Stimulated activated CD8-positive, alpha-beta memory T cell treated with anti-CD3 and anti-CD28 coated beads, Interleukin-12 subunit alpha, Interleukin-12 subunit beta, amount 100 ng/mL, for 4 hours (primary cell): ENCODE results near the gene SHROOM2.

Source experiments
- DNase-seq: peaks from one replicate; pipeline ENCODE4 v3.0.0-alpha.2; 2020; ENCODE audit warnings: low read depth

Gene SHROOM2

GRCh38 chrX:9942086-9942485 lies 155.9 kb downstream of the SHROOM2 start:
- peak; percentile 14 for DNase-seq

- no peak for DNase-seq
These were observed 157.2 kb downstream of the SHROOM2 start for GRCh38 chrX:9943420-9943819.

- no peak for DNase-seq
These were observed 161.0 kb downstream of the SHROOM2 start for GRCh38 chrX:9947131-9947794.

- DNase-seq = no peak
These were observed 162.2 kb downstream of the SHROOM2 start for GRCh38 chrX:9948406-9948805.

- no peak for DNase-seq
These were observed 166.1 kb downstream of the SHROOM2 start for GRCh38 chrX:9952300-9952699.

GRCh38 chrX:9953396-9953795 lies 167.2 kb downstream of the SHROOM2 start:
- DNase-seq = no peak

- no peak for DNase-seq
These were observed 169.3 kb downstream of the SHROOM2 start for GRCh38 chrX:9955506-9955905.

- DNase-seq = no peak
These were observed 171.5 kb downstream of the SHROOM2 start for GRCh38 chrX:9957743-9958142.

- DNase-seq = no peak
These were observed 172.0 kb downstream of the SHROOM2 start for GRCh38 chrX:9958183-9958582.

GRCh38 chrX:9961750-9962149 lies 175.5 kb downstream of the SHROOM2 start:
- DNase-seq = no peak

- DNase-seq = no peak
These were observed 180.7 kb downstream of the SHROOM2 start, which contains the start of gene CLDN34 for GRCh38 chrX:9966775-9967408. CLDN34 (plus strand) TSS chrX:9967358; CDS start chrX:9967358, 0 bp downstream.

GRCh38 chrX:9977635-9978034 lies 191.4 kb downstream of the SHROOM2 start:
- DNase-seq = no peak

GRCh38 chrX:9980401-9980800 lies 194.2 kb downstream of the SHROOM2 start:
- DNase-seq = no peak

GRCh38 chrX:9980927-9981326 lies 194.7 kb downstream of the SHROOM2 start:
- DNase-seq = no peak

- no peak for DNase-seq
These were observed 197.2 kb downstream of the SHROOM2 start for GRCh38 chrX:9983441-9983840.

- DNase-seq = no peak
These were observed 197.6 kb downstream of the SHROOM2 start for GRCh38 chrX:9983846-9984245.

GRCh38 chrX:9988762-9989161 lies 202.5 kb downstream of the SHROOM2 start:
- DNase-seq = no peak

GRCh38 chrX:9992061-9992460 lies 205.8 kb downstream of the SHROOM2 start:
- no peak for DNase-seq

- no peak for DNase-seq
These were observed 206.5 kb downstream of the SHROOM2 start for GRCh38 chrX:9992724-9993123.

GRCh38 chrX:9995855-9996339 lies 209.7 kb downstream of the SHROOM2 start:
- DNase-seq = peak; percentile 49

- DNase-seq = no peak
These were observed 210.8 kb downstream of the SHROOM2 start for GRCh38 chrX:9997041-9997440.

GRCh38 chrX:9997524-9997923 lies 211.3 kb downstream of the SHROOM2 start:
- DNase-seq = no peak
